Neural cell (in vitro differentiated cells): ENCODE results near the gene GALK1. TPM values are rescaled to one million over a fixed set of nuclear protein-coding genes. Genes with fewer than 3 reads are reported as not detected.

Experiments
- H2AFZ ChIP-seq: fragments of 200-600, 300-800 bp; sonication (generic), shearing (Covaris generic); 2 replicates; pipeline ENCODE4 v1.6.0; 2014; ENCODE audit warnings: low read depth, mild to moderate bottlenecking, antibody characterized with exemption, low read length, moderate library complexity
- H3F3A ChIP-seq: fragments of 200-600 bp; shearing (Covaris generic); 2 replicates; pipeline ENCODE4 v1.6.1; 2016; ENCODE audit warnings: mild to moderate bottlenecking, moderate library complexity, mixed read lengths, antibody characterized with exemption, low read length; ENCODE audit not compliant: insufficient read depth, poor library complexity, severe bottlenecking
- H3K27ac ChIP-seq: fragments of 200-600, 300-800 bp; sonication (generic), shearing (Covaris generic); 2 replicates; pipeline ENCODE4 v1.5.1; 2014; ENCODE audit warnings: mild to moderate bottlenecking, low read length, moderate library complexity
- H3K27me3 ChIP-seq: fragments of 300-800, 200-600 bp; sonication (generic), shearing (Covaris generic); 2 replicates; pipeline ENCODE4 v1.6.0; 2014; ENCODE audit warnings: mild to moderate bottlenecking, low read depth, low read length, moderate library complexity; ENCODE audit not compliant: insufficient read depth
- H3K36me3 ChIP-seq: fragments of 300-800, 200-600 bp; sonication (generic), shearing (Covaris generic); 2 replicates; pipeline ENCODE4 v1.5.1; 2014; ENCODE audit warnings: mild to moderate bottlenecking, antibody characterized with exemption, low read length, moderate library complexity; ENCODE audit not compliant: insufficient read depth
- H3K4me2 ChIP-seq: fragments of 300-800, 200-600 bp; sonication (generic), shearing (Covaris generic); 2 replicates; pipeline ENCODE4 v1.6.0; 2014; ENCODE audit warnings: mild to moderate bottlenecking, low read length
- H3K4me3 ChIP-seq: fragments of 300-800, 200-600 bp; sonication (generic), shearing (Covaris generic); 2 replicates; pipeline ENCODE4 v1.5.1; 2014; ENCODE audit warnings: mild to moderate bottlenecking, low read length, moderate library complexity
- H3K79me2 ChIP-seq: fragments of 200-600 bp; shearing (Covaris generic); replicated peaks from 2 replicates; pipeline ENCODE4 v1.6.0; 2014; ENCODE audit warnings: mild to moderate bottlenecking, low read length, moderate library complexity; ENCODE audit not compliant: insufficient read depth
- H3K9ac ChIP-seq: fragments of 300-800, 200-600 bp; sonication (generic), shearing (Covaris generic); 2 replicates; pipeline ENCODE4 v1.6.1; 2016; ENCODE audit warnings: mild to moderate bottlenecking, low read length, mixed read lengths
- H3K9me2 ChIP-seq: fragments of 200-600 bp; shearing (Covaris generic); 2 replicates; pipeline ENCODE4 v1.6.1; 2016; ENCODE audit warnings: mild to moderate bottlenecking, low read length, mixed read lengths; ENCODE audit not compliant: insufficient read depth
- H3K9me3 ChIP-seq: fragments of 200-600, 300-800 bp; sonication (generic), shearing (Covaris generic); 2 replicates; pipeline ENCODE4 v1.6.1; 2016; ENCODE audit warnings: mild to moderate bottlenecking, mixed run types, low read length, moderate library complexity, mixed read lengths
- H4K20me1 ChIP-seq: fragments of 200-600 bp; shearing (Covaris generic); 2 replicates; pipeline ENCODE4 v1.6.1; 2016; ENCODE audit warnings: mild to moderate bottlenecking, mixed run types; ENCODE audit not compliant: insufficient read depth
- EP300 ChIP-seq: fragments of 450-650 bp; conservative IDR thresholded peaks from 2 replicates; pipeline ENCODE4 v1.6.1; 2014; ENCODE audit warnings: antibody characterized with exemption, mild to moderate bottlenecking, moderate library complexity; ENCODE audit not compliant: poor library complexity, severe bottlenecking
- EZH2 ChIP-seq: fragments of 200-600, 300-800 bp; shearing (Covaris generic), sonication (generic); IDR thresholded peaks from 2 replicates; pipeline ENCODE4 v1.6.1; 2014; ENCODE audit warnings: antibody characterized with exemption, low read length, borderline replicate concordance, mild to moderate bottlenecking; ENCODE audit not compliant: insufficient read depth, poor library complexity, severe bottlenecking
- MXI1 ChIP-seq: fragments of 450-650 bp; conservative IDR thresholded peaks from 2 replicates; pipeline ENCODE4 v1.6.1; 2014; ENCODE audit warnings: antibody characterized with exemption, mild to moderate bottlenecking; ENCODE audit not compliant: poor library complexity, severe bottlenecking
- RAD21 ChIP-seq: fragments of 450-650 bp; conservative IDR thresholded peaks from 2 replicates; pipeline ENCODE4 v1.6.1; 2014; ENCODE audit warnings: antibody characterized with exemption, mild to moderate bottlenecking, moderate library complexity
- SMC3 ChIP-seq: fragments of 450-650 bp; conservative IDR thresholded peaks from 2 replicates; pipeline ENCODE4 v1.6.1; 2014; ENCODE audit warnings: antibody characterized with exemption, mild to moderate bottlenecking, moderate library complexity; ENCODE audit not compliant: poor library complexity
- TAF1 ChIP-seq: IDR thresholded peaks from 2 replicates; pipeline ENCODE4 v1.6.1; 2012; ENCODE audit warnings: low read depth
- polyA plus RNA-seq: library from polyadenylated mRNA; depleted of rRNA; stranded (reverse); fragments of >200 nt; gene quantifications from 2 replicates; pipeline ENCODE4 v1.2.3, GENCODE V29; 2014
- TF ChIP-seq, protein P1 (sequence below): fragments of 450-650 bp; IDR thresholded peaks from 2 replicates; pipeline ENCODE4 v1.5.1; 2014; ENCODE audit warnings: antibody characterized with exemption, mild to moderate bottlenecking, moderate library complexity; ENCODE audit not compliant: poor library complexity, severe bottlenecking
- TF ChIP-seq, protein P2 (sequence below): IDR thresholded peaks from 2 replicates; pipeline ENCODE4 v1.6.1; 2012; ENCODE audit warnings: borderline replicate concordance

The GALK1 gene
- polyA plus RNA-seq, 1 donor from 2014 or later = 4.8 TPM

GRCh38 chr17:75724016-75725003 is 40.7 kb downstream of the GALK1 start:
- H3K4me3 ChIP-seq = no peak overlapping the region
- no peaks in the 10 kb centered on the region for H4K20me1 ChIP-seq
- no peak overlapping the region for H3K4me2 ChIP-seq
- no peaks in the 10 kb centered on the region for H3K9me3 ChIP-seq
- no peak overlapping the region for H3K27ac ChIP-seq
- H3K36me3 ChIP-seq = no peaks in the 10 kb centered on the region
- TF ChIP-seq EZH2 (no peak), RAD21 (no peak), TAF1 (no peak), EP300 (no peak), SMC3 (no peak), MXI1 (no peak)
- TF ChIP-seq, protein P1, sequence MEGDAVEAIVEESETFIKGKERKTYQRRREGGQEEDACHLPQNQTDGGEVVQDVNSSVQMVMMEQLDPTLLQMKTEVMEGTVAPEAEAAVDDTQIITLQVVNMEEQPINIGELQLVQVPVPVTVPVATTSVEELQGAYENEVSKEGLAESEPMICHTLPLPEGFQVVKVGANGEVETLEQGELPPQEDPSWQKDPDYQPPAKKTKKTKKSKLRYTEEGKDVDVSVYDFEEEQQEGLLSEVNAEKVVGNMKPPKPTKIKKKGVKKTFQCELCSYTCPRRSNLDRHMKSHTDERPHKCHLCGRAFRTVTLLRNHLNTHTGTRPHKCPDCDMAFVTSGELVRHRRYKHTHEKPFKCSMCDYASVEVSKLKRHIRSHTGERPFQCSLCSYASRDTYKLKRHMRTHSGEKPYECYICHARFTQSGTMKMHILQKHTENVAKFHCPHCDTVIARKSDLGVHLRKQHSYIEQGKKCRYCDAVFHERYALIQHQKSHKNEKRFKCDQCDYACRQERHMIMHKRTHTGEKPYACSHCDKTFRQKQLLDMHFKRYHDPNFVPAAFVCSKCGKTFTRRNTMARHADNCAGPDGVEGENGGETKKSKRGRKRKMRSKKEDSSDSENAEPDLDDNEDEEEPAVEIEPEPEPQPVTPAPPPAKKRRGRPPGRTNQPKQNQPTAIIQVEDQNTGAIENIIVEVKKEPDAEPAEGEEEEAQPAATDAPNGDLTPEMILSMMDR = no peak
- TF ChIP-seq, protein P2, sequence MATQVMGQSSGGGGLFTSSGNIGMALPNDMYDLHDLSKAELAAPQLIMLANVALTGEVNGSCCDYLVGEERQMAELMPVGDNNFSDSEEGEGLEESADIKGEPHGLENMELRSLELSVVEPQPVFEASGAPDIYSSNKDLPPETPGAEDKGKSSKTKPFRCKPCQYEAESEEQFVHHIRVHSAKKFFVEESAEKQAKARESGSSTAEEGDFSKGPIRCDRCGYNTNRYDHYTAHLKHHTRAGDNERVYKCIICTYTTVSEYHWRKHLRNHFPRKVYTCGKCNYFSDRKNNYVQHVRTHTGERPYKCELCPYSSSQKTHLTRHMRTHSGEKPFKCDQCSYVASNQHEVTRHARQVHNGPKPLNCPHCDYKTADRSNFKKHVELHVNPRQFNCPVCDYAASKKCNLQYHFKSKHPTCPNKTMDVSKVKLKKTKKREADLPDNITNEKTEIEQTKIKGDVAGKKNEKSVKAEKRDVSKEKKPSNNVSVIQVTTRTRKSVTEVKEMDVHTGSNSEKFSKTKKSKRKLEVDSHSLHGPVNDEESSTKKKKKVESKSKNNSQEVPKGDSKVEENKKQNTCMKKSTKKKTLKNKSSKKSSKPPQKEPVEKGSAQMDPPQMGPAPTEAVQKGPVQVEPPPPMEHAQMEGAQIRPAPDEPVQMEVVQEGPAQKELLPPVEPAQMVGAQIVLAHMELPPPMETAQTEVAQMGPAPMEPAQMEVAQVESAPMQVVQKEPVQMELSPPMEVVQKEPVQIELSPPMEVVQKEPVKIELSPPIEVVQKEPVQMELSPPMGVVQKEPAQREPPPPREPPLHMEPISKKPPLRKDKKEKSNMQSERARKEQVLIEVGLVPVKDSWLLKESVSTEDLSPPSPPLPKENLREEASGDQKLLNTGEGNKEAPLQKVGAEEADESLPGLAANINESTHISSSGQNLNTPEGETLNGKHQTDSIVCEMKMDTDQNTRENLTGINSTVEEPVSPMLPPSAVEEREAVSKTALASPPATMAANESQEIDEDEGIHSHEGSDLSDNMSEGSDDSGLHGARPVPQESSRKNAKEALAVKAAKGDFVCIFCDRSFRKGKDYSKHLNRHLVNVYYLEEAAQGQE = no peak
- H3K9ac ChIP-seq = no peak overlapping the region
- no peak overlapping the region for H2AFZ ChIP-seq
- no peaks in the 10 kb centered on the region for H3K9me2 ChIP-seq
- H3K27me3 ChIP-seq = peaks cover 29% of the 10 kb centered on the region
- no peaks in the 10 kb centered on the region for H3F3A ChIP-seq
- H3K79me2 ChIP-seq = no peaks in the 10 kb centered on the region

- no peaks in the 10 kb centered on the region for H3K9me3 ChIP-seq
- H2AFZ ChIP-seq = no peak overlapping the region
- H3K9ac ChIP-seq = no peak overlapping the region
- no peak overlapping the region for H3K4me2 ChIP-seq
- no peak overlapping the region for H3K4me3 ChIP-seq
- H3K27me3 ChIP-seq = peaks cover 38% of the 10 kb centered on the region
- H3K9me2 ChIP-seq = no peaks in the 10 kb centered on the region
- H3K36me3 ChIP-seq = no peaks in the 10 kb centered on the region
- no peaks in the 10 kb centered on the region for H3F3A ChIP-seq
- TF ChIP-seq RAD21 (no peak), TAF1 (no peak), MXI1 (no peak), SMC3 (no peak), EZH2 (no peak)
- TF ChIP-seq, protein P1 = no peak
- H4K20me1 ChIP-seq = no peaks in the 10 kb centered on the region
- no peaks in the 10 kb centered on the region for H3K79me2 ChIP-seq
- no peak overlapping the region for H3K27ac ChIP-seq
Observed at GRCh38 chr17:75723171-75723930, 41.6 kb downstream of the GALK1 start.
